HG03520 (cell line): ENCODE data around the gene ACP7.
"Not testable (repeated sequence)": the region's sequence is repeated elsewhere in the genome, so short reads cannot be mapped to it uniquely, and the experiment has no call there.

Experiments used
- ATAC-seq: cut with Tn5 transposase; IDR thresholded peaks from one replicate; pipeline ENCODE4 v1.9.1; 2021; ENCODE audit warnings: mild to moderate bottlenecking, moderate library complexity; ENCODE audit not compliant: unreplicated experiment

The ACP7 gene

GRCh38 chr19:39074942-39075341, 9.2 kb upstream of the ACP7 start:
- ATAC-seq: no peak

DNA sequence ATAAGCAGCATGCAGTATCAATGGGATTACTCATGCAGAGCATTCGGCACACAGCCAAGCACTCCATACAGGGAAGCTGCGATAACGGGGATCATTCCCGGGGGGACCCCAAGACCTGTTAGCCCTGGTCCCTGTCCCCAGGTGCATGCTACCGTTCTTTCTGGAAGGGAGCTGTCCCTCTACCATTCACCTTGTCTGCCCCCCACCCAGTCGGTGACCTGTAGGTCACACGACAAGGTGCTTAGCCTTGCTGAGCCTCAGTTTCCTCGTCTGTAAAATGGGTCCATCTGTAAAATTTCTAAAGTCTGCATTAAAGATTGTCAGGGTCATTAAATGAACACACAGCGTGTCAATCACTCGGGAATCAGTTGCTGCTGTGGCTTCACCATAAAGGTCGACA, 6.8 kb upstream of the ACP7 start:
- no peak for ATAC-seq

DNA sequence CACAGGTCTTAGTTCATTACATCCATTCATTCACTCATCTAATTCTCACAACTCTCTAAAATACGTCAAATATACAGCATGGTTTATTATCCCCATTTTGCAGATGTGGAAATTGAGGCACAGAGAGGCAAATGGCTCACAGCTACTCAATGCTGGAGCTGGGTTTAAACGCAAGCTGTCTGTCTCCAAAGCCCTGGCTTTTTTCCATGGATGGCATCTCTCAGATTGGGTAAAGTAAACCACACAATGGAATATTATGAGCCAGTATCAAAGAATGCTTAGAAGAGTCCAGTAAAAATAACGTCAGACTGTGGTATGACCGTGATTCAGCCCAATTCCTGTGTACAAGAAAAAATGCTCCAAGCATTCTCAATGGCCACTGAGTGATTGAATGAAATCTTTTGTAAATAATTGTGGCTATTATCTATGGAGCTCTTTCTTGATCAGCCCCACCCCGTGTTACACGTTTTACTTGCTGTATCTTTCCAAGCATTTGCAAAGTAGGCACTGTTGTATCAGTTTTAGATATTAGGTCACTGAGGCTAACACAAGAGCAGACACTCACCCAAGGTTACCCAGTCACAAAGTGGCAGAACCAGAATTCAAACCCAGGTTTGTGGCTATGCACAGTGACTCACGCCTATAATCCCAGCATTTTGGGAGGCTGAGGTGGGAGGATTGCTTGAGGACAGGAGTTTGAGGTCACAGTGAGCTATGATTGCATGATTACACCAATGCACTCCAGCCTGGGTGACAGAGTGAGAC, 5.5 kb upstream of the ACP7 start:
- ATAC-seq: no peak

DNA sequence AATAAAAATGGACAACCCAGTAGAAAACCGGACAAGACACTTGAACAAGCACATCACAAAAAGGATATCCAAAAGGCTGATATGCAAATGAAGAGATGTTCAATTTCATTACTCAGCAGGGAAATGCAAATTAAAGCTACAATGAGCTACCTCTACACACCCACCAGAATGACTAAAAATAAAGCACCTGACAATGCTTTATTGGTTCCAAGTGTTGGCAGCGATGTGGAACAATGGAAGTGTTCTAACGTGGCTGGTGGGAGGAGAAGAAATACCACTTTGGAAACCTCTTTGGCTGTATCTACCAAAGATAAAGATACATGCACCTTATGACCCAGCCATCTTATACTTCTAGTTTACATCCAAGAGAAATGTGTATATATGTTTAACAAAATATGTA, 3.7 kb upstream of the ACP7 start:
- ATAC-seq: no peak

DNA sequence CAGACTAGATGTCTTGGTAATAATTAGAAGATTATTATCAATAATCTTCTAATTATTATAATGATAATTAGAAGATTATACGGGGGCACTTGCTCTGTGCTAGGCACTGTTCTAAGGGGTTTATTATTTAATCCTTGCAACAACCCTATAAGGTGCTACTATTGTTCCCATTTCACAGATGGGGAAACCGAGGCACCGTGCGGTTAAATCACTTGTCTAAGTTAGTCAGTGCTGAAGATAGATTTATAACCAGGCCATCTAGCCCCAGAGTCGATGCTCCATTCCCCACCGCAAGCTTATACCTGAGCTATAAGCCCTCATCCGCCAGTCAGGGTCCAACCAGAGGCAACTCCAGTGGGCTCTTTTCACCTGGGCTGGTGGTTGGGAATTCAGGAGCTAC, 2.0 kb upstream of the ACP7 start:
- no peak for ATAC-seq

DNA sequence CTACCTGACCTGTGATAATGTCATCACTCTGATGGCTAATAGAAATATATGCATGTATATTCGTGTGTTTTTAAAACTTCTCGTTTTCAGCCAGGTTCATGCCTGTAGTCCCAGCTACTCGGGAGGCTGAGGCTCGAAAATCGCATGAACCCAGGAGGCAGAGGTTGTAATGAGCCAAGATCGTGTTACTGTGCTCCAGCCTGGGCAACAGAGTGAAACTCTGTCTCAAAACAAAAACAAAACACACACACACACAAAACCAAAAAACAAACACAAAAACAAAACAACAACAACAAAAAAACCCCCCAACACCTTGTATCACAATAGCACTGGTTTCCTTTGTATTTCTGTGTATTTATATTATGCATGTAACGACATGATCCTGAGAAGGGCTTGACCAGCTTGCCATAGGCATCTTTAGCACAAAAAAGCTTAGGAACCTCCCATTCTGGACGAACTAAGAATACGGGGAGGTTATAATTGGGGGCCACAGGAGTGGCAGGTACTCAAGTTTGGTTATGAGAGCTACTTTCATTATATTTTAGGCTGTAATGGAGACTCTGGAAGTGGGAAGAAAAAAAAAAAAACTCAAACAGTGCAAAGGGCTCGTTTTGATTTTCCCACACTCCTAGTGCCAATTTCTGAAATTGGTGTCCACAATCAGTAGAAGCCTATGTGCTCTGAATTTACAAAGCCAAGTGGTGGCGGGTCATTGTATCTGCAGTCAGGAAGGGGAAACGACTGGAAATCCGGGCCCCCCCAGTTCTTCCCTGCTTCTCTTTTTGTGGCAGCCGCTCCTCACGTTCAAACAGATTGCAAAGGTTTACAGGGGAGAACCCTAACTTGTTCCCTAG, 1.2 kb upstream of the ACP7 start:
- no peak for ATAC-seq

- no peak for ATAC-seq
These were observed 577 bp upstream of the ACP7 start for GRCh38 chr19:39083599-39083982.

DNA sequence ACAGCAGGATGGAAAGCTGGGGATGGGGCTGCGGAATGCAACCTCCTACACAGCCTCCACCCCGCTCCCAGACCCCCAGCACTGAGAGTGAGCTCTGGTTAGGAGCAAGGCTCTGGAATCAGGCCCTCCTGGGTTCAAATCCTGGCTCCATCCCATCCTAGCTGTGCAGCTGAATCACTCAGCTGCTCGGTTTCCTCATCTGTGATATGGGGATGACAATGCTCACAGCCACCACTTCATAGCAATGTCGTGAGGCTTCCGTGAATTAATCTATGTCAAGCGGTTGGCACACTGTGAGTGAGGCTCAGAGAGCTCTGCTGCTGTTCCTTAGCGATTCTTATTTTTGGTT, 538 bp downstream of the ACP7 start:
- no peak for ATAC-seq

DNA sequence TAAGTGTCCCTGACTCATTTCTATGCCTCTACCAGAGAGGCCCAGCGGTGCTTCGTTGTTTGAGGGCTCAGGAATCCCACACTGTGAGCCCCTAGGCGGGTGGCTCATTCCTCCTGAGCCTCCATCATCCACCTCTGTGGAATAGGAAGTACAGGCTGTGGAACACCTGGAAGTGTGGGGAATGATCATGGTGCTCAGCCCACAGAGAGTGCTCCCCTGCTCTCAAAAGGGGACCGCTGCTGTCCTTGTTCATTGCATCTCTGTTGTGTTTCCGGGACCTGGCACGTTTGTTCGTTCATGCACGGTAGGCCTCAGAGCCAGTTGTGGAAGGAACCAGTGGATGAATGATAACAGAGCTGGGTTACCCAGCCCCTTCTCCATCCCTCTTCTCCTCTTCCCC, 1.2 kb downstream of the ACP7 start:
- no peak for ATAC-seq

DNA sequence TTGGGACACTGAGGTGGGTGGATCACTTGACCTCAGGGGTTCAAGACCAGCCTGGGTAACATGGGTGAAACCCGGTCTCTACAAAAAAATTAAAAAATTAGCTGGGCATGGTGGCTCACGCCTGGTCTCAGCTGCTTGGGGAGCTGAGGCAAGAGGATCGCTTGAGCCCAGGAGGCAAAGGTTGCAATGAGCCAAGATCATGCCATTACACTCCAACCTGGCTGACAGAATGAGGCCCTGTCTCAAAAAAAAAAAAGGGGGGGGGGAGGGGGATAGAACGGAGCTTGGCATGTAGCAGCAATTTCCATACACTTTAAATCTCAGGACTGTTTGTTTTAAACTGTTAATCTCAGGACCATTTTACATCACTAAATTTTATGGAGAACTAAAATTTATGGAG, 2.2 kb downstream of the ACP7 start:
- no peak for ATAC-seq

DNA sequence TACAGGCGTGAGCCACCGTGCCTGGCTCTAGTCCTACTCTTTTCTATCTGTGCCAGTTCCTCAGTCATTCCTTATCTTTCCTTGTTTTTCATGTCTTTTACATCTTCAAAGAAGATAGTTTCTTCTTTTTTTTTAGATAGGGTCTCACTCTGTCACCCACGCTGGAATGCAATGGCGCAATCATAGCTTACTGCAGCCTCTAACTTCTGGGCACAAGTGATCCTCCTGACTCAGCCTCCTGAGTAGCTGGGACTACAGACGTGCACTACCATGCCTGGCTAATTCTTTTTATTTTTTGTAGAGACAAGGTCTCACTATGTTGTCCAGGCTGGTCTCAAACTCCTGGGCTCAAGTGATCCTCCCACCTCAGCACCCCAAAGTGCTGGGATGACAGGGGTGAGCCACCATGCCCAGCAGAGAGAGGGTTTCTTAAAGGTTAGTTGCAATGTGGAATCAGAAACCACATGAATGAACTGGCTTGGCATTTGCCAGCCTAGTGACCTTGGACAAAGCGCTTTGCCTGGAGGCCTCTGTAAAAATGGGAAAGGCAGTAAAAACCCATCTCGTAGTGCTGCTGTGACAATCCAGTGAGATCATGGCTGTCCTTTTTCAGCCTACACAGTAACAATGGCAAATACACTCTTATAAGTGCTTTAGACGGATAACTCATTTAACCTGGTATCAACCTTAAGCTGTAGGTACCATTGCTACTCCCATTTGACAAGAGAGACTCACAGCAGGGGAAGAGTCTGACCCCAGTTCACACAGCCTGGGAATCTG, 3.9 kb downstream of the ACP7 start:
- ATAC-seq: no peak

DNA sequence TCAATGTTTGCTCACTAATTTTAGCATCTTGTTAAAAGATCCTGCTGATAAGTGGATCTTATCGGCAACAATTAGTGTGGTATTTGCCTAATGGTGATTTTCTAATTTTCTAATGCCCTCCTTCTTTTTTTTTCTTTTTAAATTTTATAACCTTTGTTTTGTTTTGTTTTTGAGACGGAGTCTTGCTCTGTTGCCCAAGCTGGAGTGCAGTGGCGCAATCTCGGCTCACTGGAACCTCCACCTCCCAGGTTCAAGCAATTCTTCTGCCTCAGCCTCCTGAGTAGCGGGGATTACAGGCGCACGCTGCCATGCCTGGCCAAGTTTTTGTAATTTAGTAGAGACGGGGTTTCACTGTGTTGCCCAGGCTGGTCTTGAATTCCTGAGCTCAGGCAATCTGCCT, 5.8 kb downstream of the ACP7 start:
- not testable (repeated sequence) for ATAC-seq

DNA sequence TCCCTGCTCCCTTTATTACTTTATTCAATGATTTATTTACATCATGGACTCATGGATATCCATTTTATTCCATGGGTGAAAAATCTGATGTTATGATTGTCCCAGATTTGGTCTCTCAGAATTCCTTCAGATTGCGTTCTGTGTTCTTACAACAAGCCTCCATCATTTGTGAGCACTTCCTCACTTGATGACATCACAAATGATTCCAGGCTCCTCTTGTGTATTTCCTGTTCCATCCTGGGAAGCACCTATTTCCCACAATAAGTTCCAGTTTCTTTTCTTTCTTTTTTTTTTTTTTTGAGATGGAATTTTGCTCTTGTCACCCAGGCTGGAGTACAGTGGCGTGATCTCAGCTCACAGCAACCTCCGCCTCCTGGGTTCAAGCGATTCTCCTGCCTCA, 6.7 kb downstream of the ACP7 start:
- ATAC-seq: no peak

GRCh38 chr19:39095799-39096540, 11.8 kb downstream of the ACP7 start:
- ATAC-seq: not testable (repeated sequence)

GRCh38 chr19:39097299-39097698, 13.1 kb downstream of the ACP7 start:
- no peak for ATAC-seq

DNA sequence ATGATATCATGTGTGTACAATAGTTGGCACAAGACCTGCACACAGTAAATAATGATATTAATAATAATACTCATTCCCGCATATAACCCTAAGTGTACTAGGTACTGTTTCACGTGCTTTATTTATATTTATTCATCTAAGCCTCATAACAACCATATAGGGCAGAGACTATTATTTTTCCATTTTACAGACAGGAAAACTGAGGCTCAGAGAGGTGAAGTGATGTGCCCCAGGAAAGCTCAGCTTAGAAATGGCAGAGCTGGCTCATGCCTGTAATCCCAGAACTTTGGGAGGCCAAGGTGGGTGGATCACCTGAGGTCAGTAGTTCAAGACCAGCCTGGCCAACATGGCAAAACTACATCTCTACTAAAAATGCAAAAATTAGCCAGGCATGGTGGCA, 13.6 kb downstream of the ACP7 start:
- ATAC-seq: no peak

- ATAC-seq: no peak
These were observed 14.4 kb downstream of the ACP7 start for GRCh38 chr19:39098365-39099269.

GRCh38 chr19:39099341-39099740, 15.2 kb downstream of the ACP7 start:
- ATAC-seq: no peak

DNA sequence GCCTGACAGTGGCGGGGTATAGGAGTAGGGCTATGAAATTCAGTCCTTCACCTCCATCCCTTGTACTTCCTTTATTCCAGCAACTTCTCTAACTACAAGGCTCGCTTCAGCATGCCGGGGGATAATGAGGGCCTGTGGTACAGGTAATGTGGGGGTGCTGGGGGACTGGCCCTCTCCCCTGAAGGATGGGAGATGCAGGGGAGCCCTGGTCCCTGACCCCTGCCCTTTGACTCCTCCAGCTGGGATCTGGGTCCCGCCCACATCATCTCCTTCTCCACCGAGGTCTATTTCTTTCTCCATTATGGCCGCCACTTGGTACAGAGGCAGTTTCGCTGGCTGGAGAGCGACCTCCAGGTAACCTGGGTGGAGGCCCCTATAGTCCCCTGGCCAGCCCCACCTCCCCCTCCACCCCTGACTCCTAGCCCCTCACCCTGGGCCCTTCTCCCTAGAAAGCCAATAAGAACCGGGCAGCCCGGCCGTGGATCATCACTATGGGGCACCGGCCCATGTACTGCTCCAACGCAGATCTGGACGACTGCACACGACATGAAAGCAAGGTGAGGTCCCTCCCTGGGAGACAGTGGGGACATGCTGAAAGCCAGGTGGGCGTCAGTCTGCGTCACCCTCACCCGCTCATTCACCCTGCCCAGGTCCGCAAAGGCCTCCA, 16.5 kb downstream of the ACP7 start:
- no peak for ATAC-seq
